Activated CD8-positive, alpha-beta memory T cell treated with anti-CD3 and anti-CD28 coated beads, Interleukin-2, amount 50 U/mL, for 24 hours (primary cell): Measurements from ENCODE around the gene PRSS50.
"Not testable (repeated sequence)": the region's sequence is repeated elsewhere in the genome, so short reads cannot be mapped to it uniquely, and the experiment has no call there.

Experiments used
- DNase-seq: peaks from one replicate; pipeline ENCODE4 v3.0.0-alpha.2; 2020; ENCODE audit errors: extremely low read depth

Gene PRSS50

DNA sequence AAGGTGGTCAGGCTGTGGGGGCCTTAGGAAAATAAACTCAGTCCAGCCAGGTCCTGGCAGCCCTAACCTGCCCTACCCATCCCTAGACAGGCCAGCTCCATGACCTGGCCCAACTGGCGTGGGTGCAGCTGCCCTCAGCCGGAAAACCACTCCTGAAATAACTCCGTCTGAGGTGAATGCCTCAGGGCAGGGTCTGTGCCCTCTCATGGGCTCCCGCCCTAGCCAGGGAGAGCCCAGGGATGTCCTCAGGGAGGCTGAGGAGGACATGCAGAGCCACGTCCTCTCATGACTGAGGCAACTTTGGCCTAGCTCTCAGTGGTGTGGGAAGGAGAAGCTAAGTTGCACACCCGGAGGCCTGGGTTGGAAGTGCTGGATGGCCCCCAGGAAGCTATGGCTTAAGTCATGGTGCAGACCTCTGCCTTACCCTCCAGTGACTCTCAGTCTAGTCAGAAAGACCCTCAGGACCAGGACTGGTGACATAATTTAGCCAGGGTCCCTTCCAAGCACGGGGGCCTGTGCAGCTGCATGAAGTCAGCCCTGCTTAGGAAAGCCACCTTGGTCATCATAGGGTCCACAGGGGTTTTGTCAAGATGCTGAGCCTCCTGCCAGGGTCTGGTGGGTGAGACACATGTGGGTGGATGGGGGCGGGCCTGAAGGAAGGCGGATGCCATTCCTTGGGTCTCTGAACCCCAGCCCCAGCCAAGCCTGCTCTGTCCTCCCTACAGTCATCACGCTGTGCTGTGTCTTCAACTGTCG, 9.1 kb downstream of the PRSS50 start:
- no peak for DNase-seq

DNA sequence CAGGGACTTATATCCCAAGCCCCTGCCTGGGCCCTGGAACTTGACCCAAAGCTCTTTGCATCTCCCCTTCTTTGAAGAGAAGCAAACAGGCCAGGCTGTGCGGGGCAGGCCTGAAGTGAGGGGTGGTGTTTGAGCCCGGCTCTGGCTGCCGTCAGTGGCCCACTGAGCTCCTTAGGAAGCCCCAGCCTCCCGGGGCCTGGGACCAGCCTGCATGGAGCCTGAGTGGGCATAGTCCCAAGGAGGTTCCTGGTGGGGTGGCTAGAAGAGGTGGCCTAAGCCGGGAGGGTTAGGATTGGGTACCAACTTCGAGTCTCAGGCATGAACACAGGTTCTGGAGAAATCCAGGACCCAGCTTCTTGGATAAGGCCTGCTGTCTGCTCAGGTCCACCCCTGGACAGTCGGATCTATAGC, 10.1 kb downstream of the PRSS50 start:
- DNase-seq: no peak

DNA sequence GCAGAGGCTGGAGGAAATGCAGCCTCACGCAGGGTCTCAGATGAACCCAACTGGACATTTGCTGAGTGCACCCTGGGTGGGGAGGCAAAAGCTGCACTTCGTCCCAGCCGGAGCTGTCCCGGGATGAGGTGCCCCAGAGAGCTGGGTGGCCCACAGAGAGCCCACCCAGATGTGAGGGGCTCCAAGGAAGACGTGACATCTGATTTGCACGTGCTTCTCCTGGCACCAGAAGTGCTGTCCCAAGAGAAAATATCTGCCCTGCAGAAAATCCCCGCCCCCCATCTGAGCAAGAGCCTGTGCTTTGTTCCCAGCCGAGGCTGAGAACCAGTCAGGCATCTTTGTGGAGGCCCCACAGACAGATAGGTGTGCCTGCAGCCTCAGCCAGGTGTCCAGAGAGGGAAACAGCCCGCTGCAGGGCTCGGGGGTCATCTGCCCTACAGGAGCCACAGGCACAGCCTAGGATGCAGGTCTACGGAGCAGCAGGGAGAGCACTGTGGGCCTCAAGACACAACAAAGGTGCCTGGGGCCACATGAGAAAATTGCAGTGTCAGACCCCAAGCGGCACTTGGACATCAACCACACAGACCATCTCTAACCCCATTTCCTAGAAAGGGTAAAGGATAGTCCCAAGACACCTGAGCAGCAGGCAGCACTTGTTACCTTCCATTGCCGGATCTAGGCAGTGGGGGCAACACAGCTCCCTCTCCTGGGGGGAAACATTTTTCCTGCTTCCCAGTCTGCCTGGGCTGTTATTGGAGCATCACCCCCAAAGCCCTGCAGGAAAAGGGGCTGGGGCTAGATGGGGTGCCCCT, 10.7 kb downstream of the PRSS50 start:
- no peak for DNase-seq

DNA sequence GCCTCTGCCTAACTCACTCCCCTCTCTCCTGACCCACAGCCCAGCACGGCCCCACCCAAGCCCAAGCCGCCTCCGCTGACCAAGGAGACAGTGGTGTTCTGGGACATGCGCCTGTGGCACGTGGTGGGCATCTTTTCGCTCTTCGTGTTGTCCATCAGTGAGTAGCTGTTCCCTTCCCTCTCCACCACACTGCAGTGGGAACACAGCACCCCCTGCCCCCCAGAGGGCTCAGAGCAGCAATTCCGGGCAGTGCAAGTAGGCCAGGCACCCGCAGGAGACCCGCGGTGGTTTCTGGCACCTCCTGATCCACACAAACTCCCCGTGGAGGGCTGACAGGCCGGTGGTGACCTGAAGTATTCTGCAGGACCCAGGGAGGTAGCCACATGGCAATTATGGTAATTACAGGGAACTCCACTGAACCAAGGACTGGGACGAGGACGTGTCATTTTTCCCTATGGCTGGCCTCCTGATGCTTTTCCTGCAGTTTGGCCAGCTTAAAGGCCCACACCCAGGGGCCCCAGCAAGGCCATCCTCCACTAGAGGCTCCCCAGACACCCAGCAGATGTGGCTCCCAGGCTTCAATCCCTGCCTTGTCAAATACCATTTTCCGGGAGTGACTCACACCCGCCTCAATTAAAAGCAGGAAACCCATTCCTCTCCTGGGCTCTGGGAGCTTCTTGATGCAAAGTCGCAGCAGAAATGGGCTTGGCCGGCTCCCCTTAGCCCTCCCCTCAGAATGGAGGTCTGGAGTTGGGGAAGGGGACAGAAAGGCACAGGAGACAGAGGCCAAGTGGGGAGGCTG, 11.7 kb downstream of the PRSS50 start:
- DNase-seq: no peak

DNA sequence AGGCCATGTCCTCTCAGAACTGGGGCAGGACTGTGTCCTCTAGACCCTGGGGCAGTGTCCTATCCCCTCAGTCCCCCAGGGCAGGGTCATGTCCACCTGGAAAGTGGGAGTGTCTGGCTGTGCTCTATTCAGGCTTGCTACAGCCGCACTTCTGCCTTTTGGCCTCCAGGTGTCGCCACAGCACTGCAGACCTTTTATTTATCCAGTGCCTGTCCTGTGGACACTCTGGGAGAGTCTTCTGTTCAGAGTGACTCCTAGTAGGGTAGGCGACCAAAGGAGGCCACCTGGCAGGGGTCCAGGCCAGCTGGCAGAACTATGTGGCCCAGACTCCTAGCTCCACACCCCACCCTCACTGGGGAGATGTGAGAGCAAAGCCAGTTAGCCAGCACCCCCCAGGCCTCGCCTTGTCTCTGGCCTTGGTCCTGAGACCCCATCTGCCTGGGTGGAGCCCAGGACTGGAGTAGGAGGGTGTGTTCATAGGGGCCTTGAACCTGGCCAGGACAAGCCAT, 12.6 kb downstream of the PRSS50 start:
- DNase-seq: no peak

DNA sequence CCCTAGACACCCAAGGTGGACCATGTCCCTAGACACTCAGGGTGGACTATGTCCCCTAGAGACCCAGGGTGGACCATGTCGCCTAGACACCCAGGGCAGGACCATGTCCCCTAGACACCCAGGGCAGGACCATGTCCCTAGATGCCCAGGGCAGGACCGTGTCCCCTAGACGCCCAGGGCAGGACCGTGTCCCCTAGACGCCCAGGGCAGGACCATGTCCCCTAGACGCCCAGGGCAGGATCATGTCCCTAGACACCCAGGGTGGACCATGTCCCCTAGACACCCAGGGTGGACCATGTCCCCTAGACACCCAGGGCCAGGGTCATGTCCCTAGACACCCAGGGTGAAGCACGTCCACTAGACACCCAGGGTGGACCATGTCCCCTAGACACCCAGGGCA, 13.3 kb downstream of the PRSS50 start:
- not testable (repeated sequence) for DNase-seq

DNA sequence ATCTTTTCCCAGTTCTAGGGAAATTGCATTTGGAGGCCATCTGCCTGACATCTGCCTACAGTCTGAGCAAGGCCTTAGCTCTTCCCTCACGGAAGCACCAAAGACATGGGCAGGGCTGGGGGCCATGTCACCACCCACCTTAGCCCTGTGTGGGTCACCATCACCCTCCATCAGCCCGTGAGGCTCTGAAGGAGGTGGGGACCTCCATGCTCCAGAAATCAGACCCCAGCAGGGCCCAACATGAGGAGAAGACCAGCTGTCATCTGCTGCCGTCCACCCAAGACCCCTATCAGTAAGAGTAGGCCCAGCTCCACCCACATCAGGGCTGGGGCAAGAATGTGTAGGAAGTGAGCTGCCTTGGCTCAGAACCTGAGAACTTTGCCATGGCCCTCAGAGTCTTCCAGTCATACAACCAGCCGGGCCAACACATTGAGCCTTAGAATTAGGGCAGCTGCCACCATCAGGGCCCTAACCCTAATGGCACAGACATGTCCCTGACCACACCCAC, 14.6 kb downstream of the PRSS50 start:
- no peak for DNase-seq

DNA sequence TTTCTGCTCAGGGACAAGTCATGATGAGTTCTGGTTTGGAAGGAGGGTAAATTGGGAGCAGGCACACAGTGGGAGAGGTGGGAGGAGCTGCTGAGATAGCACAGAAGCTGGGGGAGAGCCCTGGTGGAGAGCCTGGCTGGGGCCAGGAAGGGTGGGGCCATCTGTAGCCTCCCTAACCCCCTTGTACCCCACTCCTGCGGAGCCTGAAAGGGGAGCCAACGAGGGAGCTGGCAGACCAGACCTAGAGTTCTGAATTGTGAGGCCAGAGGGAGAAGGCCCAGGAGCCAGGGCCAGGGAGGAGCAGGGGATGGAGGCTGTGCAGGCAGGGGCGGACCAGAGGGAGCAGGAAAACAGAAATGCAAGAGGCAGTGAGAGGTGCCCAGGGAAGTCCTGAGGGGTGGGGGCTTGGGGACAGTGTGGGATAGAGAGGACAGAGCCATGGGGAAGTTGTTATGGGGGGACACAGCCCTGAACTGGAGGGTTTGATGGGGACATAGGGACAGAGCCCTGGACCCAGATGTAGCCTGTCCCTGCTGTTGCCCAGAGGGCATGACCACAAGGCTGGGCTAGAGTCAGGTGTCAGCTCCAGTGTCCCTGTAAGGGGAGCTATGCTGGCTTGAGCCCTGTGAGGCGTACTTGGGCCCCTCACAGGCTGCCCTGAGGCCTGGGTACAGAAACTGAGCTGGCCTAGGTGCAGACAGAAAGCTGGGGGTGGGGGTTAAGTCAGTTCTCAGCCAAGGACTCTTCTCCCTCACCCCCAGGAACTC, 15.2 kb downstream of the PRSS50 start:
- DNase-seq: no peak

DNA sequence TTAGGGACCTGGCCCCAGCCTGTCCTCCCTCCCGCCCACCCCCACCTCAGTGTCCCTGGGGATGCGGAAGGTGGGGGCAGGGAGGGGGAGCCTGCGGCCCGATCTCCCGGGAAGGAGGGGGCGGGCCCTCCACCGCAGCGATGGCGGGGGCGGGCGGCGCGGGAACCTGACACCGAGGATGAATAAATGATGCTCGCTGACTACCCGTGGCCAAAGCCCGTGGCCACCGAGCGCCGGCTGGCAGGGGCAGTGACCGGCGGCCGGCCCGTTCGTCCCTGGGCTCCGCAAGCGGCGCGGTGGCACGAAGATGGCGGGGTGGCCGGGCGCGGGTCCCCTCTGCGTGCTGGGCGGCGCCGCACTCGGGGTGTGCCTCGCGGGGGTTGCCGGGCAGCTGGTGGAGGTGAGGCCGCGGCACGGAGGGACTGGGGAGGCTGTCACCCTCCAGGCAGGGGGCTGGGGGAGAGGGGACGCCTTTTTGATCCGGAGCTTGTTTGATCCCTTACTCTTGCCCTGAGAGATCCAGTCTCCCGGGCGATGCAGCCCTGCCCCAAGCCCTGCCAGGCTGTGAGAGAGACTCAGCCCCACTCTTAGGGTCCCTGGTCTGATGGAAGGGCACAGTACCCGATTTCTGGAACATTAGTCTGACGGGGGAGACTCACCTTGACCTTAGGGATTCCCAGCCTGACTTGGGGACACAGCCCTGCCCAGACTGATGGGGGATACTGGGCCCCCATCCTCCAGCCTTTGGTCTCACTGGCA, 16.3 kb downstream of the PRSS50 start, which contains the start of gene TMIE:
TMIE (plus strand) TSS at position 212 of the 759 bp plus-strand sequence; CDS start at position 308, 96 bp downstream.
- no peak for DNase-seq

DNA sequence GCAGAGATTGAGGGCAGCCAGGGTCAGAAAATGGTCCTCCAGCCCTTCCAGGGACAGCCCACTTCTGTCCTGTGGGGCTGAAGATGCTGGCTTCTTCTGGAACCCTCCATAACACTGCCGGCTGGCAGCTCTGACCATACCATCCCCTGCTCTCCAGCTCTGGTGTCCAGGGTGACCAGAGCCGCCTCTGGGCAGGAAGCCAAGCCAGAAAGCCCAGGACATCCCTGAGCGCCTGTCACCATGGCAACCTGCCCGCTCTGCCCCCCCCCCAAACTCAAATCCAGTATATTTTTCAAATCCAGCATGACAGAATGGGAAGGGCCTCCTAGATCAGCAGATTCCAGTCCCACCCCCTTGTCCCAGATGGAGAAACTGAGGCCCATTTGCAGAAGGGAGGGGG, 16.9 kb downstream of the PRSS50 start:
- DNase-seq: no peak

DNA sequence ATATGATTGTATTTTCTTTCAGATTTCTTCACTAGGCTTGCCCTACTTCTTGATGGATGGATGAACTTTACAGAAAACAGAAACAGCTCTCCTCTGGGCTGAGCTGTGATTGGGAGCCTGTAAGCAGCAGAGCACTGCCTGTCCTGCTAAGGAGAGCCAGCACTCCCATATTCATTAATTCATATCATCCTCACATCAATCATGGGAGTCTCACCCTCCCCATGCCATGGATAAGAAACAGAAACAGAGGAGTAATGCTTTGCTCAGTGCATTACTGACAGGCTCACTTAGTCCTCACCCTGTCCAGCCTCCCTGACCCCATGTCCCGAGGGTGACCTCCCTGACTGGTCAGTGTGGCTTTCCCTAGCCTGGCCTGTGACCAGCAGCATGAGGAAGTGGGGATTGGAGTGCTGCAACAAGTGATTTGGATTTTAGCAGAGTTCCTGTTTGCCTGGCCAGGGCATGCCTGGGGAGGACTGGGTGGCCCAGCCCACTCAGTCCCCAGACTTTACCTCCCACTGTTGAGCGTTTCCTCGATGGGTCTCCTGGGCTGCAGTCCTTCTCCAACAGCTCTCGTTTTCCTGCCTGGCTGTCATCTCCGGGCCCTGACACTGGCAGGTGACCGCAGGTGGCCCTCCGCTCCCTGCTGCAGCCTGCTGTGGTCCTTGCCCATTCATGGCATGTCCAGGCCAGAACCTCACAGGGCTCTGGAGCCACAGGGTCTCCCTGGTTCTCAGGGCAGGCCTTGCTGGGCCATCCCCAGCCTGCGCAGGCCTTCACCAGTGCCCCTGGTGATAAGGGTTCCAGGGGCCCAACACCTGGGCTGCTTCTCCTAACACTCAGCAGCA, 17.8 kb downstream of the PRSS50 start:
- no peak for DNase-seq

DNA sequence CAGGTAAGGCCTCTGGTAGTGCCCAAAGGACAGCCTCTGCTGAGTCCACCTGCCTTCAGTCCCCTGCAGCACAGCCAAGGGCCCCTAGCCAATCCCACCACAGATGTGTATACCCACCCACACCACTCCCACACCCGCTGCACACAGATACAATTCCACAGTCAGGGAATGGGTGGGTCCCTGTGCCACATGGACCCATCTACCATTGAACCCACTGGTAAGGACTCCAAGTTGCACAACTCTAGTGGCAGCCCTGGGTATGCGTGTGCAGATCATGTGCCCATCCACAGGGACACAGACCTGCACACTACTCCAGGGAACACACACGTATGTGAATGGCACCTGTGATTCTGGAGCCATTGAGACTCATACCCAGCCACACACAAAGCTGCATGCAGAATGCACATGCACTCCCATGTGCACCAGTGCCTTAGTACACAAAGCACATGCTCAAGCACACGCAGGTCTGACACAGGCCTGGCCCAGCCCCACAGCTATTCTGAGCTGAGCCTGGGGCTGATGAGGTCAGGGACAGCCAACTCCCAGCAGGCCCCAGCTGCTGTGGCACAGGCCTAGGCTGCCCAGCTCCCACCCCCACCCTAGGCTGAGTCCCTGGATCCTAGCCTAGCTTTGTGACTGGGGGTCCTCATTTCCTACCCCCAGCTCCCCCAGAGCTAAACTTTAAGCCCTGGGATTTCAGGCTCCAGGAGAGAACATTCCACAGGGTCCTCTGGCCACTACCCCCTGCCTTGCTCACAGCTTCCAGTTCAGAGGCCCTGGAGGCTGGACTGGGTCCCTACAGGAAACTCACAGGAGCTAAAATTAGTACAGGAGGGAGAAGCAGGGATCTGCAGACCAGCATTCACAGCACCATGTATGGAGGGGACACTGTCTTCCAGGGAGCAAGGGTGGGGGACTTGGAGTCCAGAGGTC, 21.4 kb downstream of the PRSS50 start:
- no peak for DNase-seq

DNA sequence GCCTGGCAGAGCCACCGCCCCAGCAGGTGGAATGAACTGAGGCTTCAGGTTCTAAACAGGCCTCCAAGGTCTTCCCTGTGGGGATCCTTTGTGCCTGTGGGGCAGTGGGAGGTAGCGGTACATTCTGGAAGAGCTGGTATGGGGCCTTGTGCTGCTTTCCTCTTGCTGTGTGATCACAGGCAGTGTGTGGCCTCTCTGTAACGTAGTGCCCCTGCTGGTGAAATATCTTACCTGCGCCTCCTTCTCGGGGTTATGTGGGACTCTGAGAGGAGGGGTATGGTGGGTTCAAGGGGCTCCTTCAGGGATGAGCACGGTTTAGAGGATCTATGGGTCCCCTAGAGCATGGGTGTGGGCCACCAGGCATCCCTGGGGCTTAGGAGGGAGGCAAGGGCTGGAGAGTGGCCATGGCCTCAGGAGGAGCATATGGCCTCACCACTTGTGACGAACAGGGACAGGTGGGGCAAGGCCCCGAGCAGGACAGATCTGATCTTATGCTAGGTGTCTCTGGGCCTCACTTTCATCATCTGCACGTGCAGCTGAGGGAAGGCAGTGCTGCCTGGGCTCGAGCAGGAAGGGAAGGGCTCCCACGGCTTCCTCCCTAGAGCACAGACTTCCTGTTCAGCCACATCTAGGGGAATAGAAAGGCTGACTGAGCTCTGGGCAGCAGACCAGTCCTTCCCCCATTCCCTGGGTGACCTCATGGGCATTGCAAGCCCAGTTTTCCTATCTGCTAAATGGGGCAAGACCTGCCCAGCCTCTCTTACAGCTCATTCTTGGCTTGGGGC, 22.3 kb downstream of the PRSS50 start:
- no peak for DNase-seq

DNA sequence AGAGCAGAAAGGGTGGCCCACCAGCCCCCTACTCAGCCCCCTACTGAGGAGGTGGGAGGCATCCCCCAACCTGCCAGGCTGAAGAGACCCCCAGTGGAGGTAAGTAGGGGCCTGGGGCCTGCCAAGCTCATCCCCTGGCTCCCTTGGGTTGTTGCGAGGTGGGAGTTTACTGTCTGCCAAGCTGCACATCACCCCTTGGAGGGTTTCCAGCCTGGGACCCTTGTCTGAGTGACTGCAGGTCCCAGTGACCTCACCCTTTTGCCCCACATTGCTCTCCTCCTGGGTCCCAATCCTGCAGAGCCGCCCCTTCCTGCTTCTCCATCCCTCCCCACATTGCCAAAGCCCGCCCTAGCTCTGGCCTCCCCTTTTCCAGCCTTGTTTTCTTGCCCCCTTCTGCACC, 23.1 kb downstream of the PRSS50 start:
- DNase-seq: no peak

DNA sequence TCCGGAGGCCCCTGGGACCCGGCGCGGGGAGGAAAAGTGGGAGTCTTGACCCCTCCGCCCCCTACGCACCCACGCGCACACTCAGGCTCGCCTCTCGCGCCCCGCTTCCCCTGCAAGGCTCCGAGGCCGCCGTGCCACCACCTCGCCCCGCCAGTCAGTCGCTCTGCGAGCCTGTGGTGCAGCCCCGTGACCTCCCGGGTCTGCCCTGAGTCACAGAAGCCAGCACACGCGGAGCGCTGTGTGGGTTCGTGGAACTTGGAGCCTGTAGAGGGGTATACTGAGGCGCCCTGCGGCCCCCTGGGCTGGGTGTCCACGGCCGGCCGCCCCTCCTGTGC, 23.8 kb downstream of the PRSS50 start:
- DNase-seq: no peak

DNA sequence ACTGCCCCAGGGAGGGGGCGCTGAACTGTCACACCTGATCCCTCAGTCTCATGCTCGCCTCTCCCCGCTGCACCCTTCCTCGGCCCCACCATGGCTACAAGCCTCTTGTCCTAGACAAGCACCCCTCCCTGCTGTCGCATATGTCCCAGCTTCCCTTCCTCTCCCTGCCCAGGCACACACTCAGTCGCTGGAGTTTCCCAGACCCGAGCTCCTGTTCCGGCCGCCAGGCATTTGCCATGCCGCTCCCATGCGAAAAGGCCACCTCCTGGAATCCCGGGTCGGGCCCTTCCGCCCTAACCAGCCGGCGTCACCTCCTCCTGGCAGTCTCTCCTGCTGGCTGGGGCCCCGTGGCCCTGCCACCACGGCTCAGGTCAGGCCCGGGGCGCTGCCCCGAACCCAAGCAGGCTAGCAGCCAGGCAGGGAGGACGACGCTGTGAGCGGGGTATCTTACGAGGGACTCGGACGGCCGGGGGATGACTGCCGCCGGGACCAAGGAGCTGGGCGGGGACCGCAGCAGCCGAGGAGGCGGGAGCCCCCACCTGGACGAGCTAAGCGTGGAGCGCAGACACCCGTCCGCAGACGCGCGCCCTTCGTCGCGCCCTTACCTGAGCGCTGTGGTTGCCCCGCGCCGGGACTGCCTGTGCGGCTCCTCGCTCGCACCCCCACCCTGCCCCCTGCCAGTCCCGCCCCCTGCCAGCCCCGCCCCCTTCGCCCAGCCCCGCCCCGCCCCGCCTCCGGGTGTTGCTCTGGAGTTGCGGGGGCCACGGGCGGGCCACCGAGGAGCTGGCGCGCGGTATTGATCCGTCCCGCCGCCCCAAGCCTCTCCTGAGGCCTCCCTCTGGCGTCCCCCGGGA, 24.4 kb downstream of the PRSS50 start, which contains the start of gene ALS2CL:
ALS2CL (minus strand) TSS at position 642 of the 854 bp plus-strand sequence. CDS start 4,239 bp downstream, outside the sequence.
- DNase-seq: no peak
